Measurements from ENCODE around the gene TMEM63A. TPM values are rescaled to one million over a fixed set of nuclear protein-coding genes. Genes with fewer than 3 reads are reported as not detected.
"Not testable (repeated sequence)": the region's sequence is repeated elsewhere in the genome, so short reads cannot be mapped to it uniquely, and the experiment has no call there.

Gene TMEM63A
- total RNA-seq, 4 donors from 2014 or later: 14.6 to 30.7 (median 24.5) TPM

- intact Hi-C loops (cut with DNase I): loop anchor here (10.0 kb wide), 1 partner anchor 195 kb away; no protein-coding TSS in a partner anchor
- no peak for DNase-seq (ENCODE audit: extremely low spot score)
- Histone ChIP-seq H3K4me3 (no peak overlapping the region), H3K4me1 (peaks cover 10 to 19% (median 16%) of the 10 kb centered on the region in 4 donors), H3K27ac (replicated peaks in 1 of 4) (no peak overlapping the region), H3K9me3 (no peaks in the 10 kb centered on the region), H3K36me3 (peaks cover 30 to 80% (median 76%) of the 10 kb centered on the region in 4 donors), H3K27me3 (no peaks in the 10 kb centered on the region)
- WGBS: 100% methylated on average over 1 of the region's 1 CpG
- TF ChIP-seq EP300 (IDR thresholded peaks at IDR 0.05): no peak
- TF ChIP-seq, protein P1, sequence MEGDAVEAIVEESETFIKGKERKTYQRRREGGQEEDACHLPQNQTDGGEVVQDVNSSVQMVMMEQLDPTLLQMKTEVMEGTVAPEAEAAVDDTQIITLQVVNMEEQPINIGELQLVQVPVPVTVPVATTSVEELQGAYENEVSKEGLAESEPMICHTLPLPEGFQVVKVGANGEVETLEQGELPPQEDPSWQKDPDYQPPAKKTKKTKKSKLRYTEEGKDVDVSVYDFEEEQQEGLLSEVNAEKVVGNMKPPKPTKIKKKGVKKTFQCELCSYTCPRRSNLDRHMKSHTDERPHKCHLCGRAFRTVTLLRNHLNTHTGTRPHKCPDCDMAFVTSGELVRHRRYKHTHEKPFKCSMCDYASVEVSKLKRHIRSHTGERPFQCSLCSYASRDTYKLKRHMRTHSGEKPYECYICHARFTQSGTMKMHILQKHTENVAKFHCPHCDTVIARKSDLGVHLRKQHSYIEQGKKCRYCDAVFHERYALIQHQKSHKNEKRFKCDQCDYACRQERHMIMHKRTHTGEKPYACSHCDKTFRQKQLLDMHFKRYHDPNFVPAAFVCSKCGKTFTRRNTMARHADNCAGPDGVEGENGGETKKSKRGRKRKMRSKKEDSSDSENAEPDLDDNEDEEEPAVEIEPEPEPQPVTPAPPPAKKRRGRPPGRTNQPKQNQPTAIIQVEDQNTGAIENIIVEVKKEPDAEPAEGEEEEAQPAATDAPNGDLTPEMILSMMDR (IDR thresholded peaks at IDR 0.05): no peak
- TF ChIP-seq POLR2AphosphoS5 (IDR thresholded peaks at IDR 0.05): no peak
Observed at GRCh38 chr1:225840223-225840610, 42.0 kb downstream of the TMEM63A start.

GRCh38 chr1:225838793-225839192 is 43.4 kb downstream of the TMEM63A start:
- peaks cover 17 to 28% (median 25%) of the 10 kb centered on the region in 4 donors for H3K4me1 ChIP-seq
- H3K9me3 ChIP-seq: no peaks in the 10 kb centered on the region
- TF ChIP-seq, protein P1 (IDR thresholded peaks at IDR 0.05): no peak
- TF ChIP-seq POLR2A (IDR thresholded peaks at IDR 0.05; ENCODE audit: low read depth): no peak
- TF ChIP-seq POLR2AphosphoS5 (IDR thresholded peaks at IDR 0.05): no peak
- TF ChIP-seq EP300 (IDR thresholded peaks at IDR 0.05): no peak
- WGBS: 80% methylated on average over 1 of the region's 14 CpGs
- H3K27ac ChIP-seq (replicated peaks in 1 of 4): no peak overlapping the region
- H3K4me3 ChIP-seq: no peak overlapping the region
- peaks cover 22 to 67% (median 62%) of the 10 kb centered on the region in 4 donors for H3K36me3 ChIP-seq
- intact Hi-C loops (cut with DNase I): no loop called here
- no peak for DNase-seq (ENCODE audit: extremely low spot score)
- H3K27me3 ChIP-seq: no peaks in the 10 kb centered on the region

- H3K4me1 ChIP-seq: peaks cover 17 to 31% (median 28%) of the 10 kb centered on the region in 4 donors
- peaks cover 30 to 67% (median 64%) of the 10 kb centered on the region in 4 donors for H3K36me3 ChIP-seq
- WGBS: 78% methylated on average over 4 of the region's 4 CpGs
- H3K9me3 ChIP-seq; DNase-seq (ENCODE audit: extremely low spot score); H3K4me3 ChIP-seq; intact Hi-C loops (cut with DNase I); H3K27me3 ChIP-seq: not testable (repeated sequence)
- peak overlapping the region; percentile 19 to 77 (median 61) for H3K27ac ChIP-seq (replicated peaks in 1 of 4)
Observed at GRCh38 chr1:225836296-225836695, 45.9 kb downstream of the TMEM63A start.

GRCh38 chr1:225835856-225836255 is 46.3 kb downstream of the TMEM63A start:
- H3K9me3 ChIP-seq: no peaks in the 10 kb centered on the region
- intact Hi-C loops (cut with DNase I): no loop called here
- 17% methylated on average over 3 of the region's 3 CpGs for WGBS
- H3K4me3 ChIP-seq: no peak overlapping the region
- peak in 1 of 2 donors; percentile 13 for TF ChIP-seq POLR2AphosphoS5 (IDR thresholded peaks at IDR 0.05)
- TF ChIP-seq, protein P1 (IDR thresholded peaks at IDR 0.05): no peak
- peaks cover 17 to 31% (median 28%) of the 10 kb centered on the region in 4 donors for H3K4me1 ChIP-seq
- peak overlapping the region; percentile 19 to 77 (median 61) for H3K27ac ChIP-seq (replicated peaks in 1 of 4)
- H3K27me3 ChIP-seq: no peaks in the 10 kb centered on the region
- H3K36me3 ChIP-seq: peaks cover 31 to 69% (median 66%) of the 10 kb centered on the region in 4 donors
- DNase-seq (ENCODE audit: extremely low spot score): no peak

GRCh38 chr1:225834417-225835329 is 47.5 kb downstream of the TMEM63A start:
- no peaks in the 10 kb centered on the region for H3K27me3 ChIP-seq
- intact Hi-C loops (cut with DNase I): no loop called here
- no peak overlapping the region for H3K4me3 ChIP-seq
- 56% methylated on average over 7 of the region's 7 CpGs for WGBS
- peak; percentile 70 to 73 for TF ChIP-seq POLR2AphosphoS5 (IDR thresholded peaks at IDR 0.05)
- TF ChIP-seq POLR2A (IDR thresholded peaks at IDR 0.05; ENCODE audit: low read depth): no peak
- H3K36me3 ChIP-seq: peaks cover 24 to 68% (median 65%) of the 10 kb centered on the region in 4 donors
- H3K9me3 ChIP-seq: no peaks in the 10 kb centered on the region
- H3K4me1 ChIP-seq: peaks cover 17 to 36% (median 28%) of the 10 kb centered on the region in 4 donors
- H3K27ac ChIP-seq (replicated peaks in 1 of 4): peak overlapping the region; percentile 53 to 77 (median 74)
- DNase-seq (ENCODE audit: extremely low spot score): no peak
